Measurements from ENCODE around the gene ITCH. TPM values are rescaled to one million over a fixed set of nuclear protein-coding genes. Genes with fewer than 3 reads are reported as not detected.
"Not testable (repeated sequence)": the region's sequence is repeated elsewhere in the genome, so short reads cannot be mapped to it uniquely, and the experiment has no call there.

The ITCH gene
- polyA plus RNA-seq, 3 donors: 51.4 to 55.1 (median 53.2) TPM

DNA sequence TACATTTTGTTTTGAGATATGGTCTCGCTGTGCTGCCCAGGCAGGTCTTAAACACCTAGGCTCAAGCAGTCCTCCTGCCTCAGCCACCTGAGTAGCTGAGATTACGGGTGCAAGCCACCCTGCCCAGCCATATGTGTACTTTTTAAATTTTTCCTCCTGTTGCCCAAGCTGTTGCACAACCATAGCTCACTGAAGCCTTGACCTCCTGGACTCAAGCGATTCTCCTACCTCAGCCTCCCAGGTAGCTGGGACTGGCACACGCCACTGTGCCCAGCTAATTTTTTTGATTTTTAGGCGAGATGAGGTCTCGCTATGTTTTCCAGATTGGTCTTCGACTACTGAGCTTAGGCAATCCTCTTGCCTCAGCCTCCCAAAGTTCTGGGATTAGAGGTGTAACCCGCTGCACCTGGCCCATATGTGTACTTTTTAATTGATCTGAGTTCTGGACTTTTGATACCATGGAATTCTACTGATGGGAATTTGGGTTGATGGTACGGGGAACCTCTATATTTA lies 44.9 kb downstream of the ITCH start:
- no peak for DNase-seq (ENCODE audit: low read depth in 3 of 3, low spot score in 2 of 3)

DNA sequence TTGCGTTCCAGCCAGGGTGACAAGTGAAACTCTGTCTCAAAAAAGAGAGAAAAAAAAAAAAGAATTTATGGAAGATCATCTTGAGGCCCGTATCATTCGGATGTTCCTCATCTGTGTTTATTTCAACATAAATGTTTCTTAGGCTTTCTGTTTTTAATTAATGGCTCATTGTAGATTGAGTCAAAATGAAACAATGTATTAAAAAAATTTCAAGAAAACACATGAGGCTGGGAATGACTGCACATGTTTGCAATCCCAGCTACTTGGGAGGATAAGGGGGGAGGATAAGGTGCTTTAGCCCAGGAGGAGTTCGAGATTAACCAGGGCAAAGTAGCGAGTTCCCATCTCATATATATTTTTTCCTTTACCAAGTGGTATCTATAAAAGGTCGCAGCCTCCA lies 47.3 kb downstream of the ITCH start:
- no peak for DNase-seq (ENCODE audit: low read depth in 3 of 3, low spot score in 2 of 3)

DNA sequence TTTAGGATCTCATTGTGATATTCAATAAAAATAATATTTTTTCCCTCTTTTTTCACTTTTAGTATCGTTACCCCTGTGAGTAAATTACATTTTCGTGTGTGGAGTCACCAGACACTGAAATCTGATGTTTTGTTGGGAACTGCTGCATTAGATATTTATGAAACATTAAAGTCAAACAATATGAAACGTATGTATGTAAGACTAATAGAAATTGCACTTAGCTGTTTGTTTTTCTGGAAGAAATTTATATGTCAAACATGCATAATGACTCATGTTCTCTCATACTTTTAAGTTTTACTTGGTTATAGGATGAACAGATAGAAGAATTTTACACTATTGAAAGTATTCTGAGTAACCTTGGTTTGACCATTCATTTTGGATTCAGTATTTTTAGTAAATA lies 49.4 kb downstream of the ITCH start:
- no peak for DNase-seq (ENCODE audit: low read depth in 3 of 3, low spot score in 2 of 3)

DNA sequence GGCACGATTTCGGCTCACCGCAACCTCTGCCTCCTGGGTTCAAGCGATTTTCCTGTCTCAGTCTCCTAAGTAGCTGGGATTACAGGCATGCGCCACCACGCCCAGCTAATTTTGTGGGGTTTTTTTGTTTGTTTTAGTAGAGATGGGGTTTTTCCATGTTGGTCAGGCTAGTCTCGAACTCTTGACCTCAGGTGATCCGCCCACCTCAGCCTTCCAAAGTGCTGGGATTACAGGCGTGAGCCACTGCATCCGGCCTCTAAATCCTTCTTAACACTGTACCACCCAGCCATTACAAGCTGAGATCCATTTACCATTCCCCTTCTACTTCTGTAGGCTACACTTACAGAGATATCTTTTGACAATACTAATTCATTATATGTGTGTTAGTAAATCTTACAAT lies 51.5 kb downstream of the ITCH start:
- not testable (repeated sequence) for DNase-seq (ENCODE audit: low read depth in 3 of 3, low spot score in 2 of 3)

GRCh38 chr20:34415079-34415478 lies 52.0 kb downstream of the ITCH start:
- no peak for DNase-seq (ENCODE audit: low read depth in 3 of 3, low spot score in 2 of 3)

- DNase-seq (ENCODE audit: low read depth in 3 of 3, low spot score in 2 of 3): no peak
Measured at GRCh38 chr20:34420146-34420545, 57.1 kb downstream of the ITCH start.

GRCh38 chr20:34420975-34421374 lies 57.9 kb downstream of the ITCH start:
- DNase-seq (ENCODE audit: low read depth in 3 of 3, low spot score in 2 of 3): no peak

DNA sequence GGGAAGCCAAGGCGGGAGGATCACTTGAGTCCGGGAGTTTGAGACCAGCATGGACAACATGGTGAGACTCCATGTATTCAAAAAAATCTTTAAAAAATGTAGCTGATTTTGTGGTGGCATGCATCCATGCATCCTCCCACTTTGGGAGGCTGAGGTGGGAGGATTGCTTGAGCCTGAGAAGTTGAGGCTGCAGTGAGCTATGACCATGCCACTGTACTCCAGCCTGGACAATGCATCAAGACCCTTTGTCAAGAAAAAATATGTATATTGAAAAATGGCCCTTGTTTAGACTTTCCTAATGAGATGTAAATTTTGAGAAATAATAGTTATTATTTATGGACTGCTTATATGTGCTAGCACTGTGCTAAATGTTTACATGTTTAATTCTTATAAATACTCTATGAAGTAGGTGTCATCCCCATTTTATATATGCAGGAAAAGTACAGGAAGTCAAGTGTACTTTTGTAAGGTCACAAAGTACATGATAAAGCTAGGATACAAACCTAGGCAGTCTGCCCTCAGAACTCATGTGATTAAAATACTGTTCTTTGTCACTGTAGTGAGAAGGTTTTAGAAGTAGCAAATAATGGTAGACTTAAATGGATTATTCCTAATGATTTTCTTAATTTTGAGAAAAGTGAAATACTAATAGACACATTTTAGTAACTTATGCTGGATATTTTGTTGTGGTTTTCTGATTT lies 58.8 kb downstream of the ITCH start:
- no peak for DNase-seq (ENCODE audit: low read depth in 3 of 3, low spot score in 2 of 3)

DNA sequence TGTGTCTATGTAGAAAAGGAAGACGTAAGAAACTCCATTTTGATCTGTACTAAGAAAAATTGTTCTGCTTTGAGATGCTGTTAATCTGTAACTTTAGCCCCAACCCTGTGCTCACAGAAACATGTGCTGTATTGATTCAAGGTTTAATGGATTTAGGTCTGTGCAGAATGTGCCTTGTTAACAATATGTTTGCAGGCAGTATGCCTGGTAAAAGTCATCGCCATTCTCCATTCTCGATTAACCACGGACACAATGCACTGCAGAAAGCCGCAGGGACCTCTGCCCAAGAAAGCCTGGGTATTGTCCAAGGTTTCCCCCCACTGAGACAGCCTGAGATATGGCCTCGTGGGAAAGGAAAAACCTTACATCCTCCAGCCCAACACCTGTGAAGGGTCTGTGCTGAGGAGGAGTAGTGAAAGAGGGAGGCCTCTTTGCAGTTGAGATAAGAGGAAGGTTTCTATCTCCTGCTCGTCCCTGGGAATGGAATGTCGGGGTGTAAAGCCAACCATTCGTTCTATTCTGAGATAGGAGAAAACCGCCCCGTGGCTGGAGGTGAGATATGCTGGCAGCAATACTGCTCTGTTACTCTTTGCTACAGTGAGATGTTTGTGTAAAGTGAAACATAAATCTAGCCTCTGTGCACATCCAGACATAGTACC lies 62.1 kb downstream of the ITCH start:
- not testable (repeated sequence) for DNase-seq (ENCODE audit: low read depth in 3 of 3, low spot score in 2 of 3)

DNA sequence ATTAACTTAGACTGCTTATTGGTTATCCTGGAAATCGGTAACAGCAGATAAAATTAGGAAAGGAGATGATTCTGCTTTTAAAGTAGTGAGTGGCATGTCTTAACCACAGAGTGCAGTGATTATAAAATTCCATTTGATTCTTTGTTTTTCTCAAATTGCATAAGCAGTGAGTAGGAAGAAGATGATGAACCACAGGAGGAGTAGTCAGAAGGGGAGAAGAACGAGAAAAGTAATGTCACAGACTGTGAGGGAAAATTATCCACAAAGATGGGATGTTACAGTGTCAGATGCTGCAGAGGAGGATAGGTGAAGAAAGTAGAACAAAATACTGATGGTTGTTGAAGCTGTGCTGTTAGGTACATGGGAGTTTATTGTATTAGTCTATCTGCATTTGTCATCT lies 63.0 kb downstream of the ITCH start:
- DNase-seq (ENCODE audit: low read depth in 3 of 3, low spot score in 2 of 3): no peak

DNA sequence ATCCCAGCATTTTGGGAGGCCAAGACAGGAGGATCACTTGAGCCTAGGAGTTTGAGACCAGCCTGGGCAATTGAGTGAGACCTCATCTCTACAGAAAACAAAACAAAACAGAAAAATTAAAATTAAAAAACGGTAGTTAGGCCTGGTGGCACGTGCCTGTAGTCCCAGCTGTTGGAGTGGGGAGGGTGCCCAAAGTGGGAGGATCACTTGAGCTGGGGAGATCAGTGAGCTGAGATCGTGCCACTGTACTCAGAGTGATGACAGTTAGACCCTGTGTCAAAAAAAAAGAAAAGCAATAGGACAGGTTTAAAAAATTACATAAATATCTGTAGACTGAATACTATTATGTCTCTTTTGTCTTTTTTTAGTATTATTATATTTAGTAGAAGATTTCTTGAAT lies 64.3 kb downstream of the ITCH start:
- DNase-seq (ENCODE audit: low read depth in 3 of 3, low spot score in 2 of 3): no peak

DNA sequence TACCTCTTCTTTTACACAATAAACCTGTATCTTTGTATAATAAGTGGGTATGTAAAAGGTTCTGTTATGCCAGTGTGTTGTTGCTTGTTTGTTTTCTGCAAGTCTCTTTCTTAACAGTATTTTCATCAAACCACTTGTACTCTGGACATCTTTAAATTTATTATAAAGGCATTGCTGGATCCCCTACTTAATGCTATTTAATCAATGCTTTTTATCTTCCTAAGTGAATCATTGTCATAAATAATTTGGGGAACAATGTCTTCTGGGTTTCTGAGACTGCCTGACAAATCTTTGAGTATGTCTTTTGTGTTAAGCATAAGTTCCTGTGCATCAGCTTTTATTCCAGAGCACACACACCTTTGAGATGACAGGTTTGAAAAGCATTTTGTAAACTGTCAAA lies 64.7 kb downstream of the ITCH start:
- no peak for DNase-seq (ENCODE audit: low read depth in 3 of 3, low spot score in 2 of 3)

DNA sequence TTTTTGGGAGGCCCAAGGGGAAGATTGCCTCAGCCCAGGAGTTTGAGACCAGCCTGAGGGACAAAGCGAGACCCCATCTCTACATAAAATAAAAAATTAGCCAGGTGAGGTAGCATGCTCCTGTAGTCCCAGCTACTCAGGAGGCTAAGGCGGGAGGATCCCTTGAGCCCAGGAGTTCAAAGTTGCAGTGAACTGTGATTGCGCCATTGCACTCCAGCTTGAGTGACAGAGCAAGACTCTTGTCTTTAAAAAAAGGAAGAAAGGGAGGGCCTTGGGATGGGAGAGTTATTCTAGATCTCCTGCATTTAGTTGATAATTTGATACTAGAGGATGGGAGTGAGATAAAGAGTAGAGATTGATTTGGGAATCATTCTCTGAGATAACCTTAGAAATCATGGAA lies 68.1 kb downstream of the ITCH start:
- DNase-seq (ENCODE audit: low read depth in 3 of 3, low spot score in 2 of 3): no peak

DNA sequence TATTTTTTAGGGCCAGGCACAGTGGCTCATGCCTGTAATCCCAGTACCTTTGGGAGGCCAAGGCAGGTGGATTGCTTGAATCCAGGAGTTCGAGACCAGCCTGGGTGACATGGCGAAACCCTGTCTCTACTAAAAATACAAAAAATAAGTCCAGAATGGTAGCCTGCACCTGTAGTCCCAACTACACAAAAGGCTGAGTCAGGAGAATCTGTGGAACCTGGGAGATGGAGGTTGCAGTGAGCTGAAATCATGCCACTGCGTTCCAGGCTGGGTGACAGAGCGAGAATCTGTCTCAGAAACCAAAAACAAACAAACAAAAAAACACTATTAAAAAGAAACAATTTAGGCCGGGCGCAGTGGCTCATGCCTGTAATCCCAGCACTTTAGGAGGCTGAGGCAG lies 69.6 kb downstream of the ITCH start:
- not testable (repeated sequence) for DNase-seq (ENCODE audit: low read depth in 3 of 3, low spot score in 2 of 3)

- DNase-seq (ENCODE audit: low read depth in 3 of 3, low spot score in 2 of 3): no peak
Measured at GRCh38 chr20:34433391-34433790, 70.3 kb downstream of the ITCH start.

DNA sequence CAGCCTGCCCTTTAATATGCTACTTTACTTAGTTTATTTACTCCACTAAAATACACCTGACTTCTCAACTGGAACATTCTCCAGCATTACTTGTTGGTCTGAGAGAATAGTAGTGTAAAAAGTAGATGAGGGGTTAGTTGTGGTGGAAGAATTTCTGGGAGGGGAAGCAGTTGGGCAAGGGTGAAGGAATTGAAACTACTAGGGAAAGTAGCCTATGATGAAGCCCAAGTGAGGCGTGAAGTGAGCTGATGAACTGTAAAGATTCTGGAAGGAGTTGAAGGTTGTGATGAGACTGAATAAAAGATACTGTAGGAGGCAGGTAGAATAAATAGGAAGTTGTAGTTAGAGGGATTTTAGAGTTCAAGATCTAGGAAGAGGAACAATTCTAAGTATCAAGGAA lies 72.5 kb downstream of the ITCH start:
- no peak for DNase-seq (ENCODE audit: low read depth in 3 of 3, low spot score in 2 of 3)

GRCh38 chr20:34437330-34437986 lies 74.4 kb downstream of the ITCH start:
- DNase-seq (ENCODE audit: low read depth in 3 of 3, low spot score in 2 of 3): no peak

GRCh38 chr20:34439168-34439567 lies 76.1 kb downstream of the ITCH start:
- DNase-seq (ENCODE audit: low read depth in 3 of 3, low spot score in 2 of 3): no peak

GRCh38 chr20:34441423-34441822 lies 78.3 kb downstream of the ITCH start:
- not testable (repeated sequence) for DNase-seq (ENCODE audit: low read depth in 3 of 3, low spot score in 2 of 3)

DNA sequence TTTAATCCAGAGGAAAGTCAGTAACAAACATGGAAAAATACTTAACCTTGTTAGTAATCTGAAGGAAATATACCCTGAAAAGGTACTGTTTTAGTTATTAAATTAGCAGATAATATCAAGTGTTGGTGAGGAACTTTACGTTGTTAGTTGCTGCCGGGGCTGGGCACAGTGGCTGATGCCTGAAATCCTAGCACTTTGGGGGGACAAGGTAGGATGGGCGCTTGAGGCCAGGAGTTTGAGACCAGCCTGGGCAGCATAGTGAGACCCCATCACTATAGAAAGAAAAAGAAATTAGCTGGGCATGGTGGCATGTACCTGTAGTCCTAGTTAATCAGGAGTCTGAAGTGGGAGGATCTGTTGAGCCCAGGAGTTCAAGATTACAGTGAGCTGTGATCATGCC lies 80.5 kb downstream of the ITCH start:
- no peak for DNase-seq (ENCODE audit: low read depth in 3 of 3, low spot score in 2 of 3)

GRCh38 chr20:34445177-34446065 lies 82.3 kb downstream of the ITCH start:
- no peak for DNase-seq (ENCODE audit: low read depth in 3 of 3, low spot score in 2 of 3)
